PC-3 (cell line): ENCODE measurements around the gene LRRC71.

Source experiments
- CTCF ChIP-seq: fragments of 300-600 bp; sonication (generic); conservative IDR thresholded peaks from 2 replicates; pipeline ENCODE4 v1.5.1; 2017; ENCODE audit warnings: antibody characterized with exemption, low read depth, mild to moderate bottlenecking, low read length
- EZH2 ChIP-seq: fragments of 300-600 bp; sonication (generic); IDR thresholded peaks from one replicate; pipeline ENCODE4 v1.6.1; 2017; ENCODE audit warnings: antibody characterized with exemption, mild to moderate bottlenecking, low read length; ENCODE audit not compliant: unreplicated experiment
- EZH2phosphoT487 ChIP-seq: fragments of 300-600 bp; sonication (generic); IDR thresholded peaks from 2 replicates; pipeline ENCODE4 v1.6.1; 2018; ENCODE audit warnings: mild to moderate bottlenecking, antibody characterized with exemption, low read length, borderline replicate concordance

GRCh38 chr1:156874142-156874541, 46.3 kb upstream of the LRRC71 start:
- no peak for TF ChIP-seq CTCF
- no peak for TF ChIP-seq EZH2phosphoT487
- TF ChIP-seq EZH2, result no peak
